SK-N-SH (cell line): Measurements from ENCODE around the gene CDK1. TPM values are rescaled to one million over a fixed set of nuclear protein-coding genes. Genes with fewer than 3 reads are reported as not detected.

Experiments
- CTCF ChIA-PET: fragments of 300-600, 350-600 bp; formaldehyde crosslinking; extraction: SDS; loops from one replicate; lab custom pipeline; 2021; lab: Yijun Ruan, JAX
- POLR2A ChIA-PET: fragments of 350-600 bp; sonication (Branson Sonifier 250); formaldehyde crosslinking; extraction: SDS; loops from one replicate; lab custom pipeline; 2020; ENCODE audit warnings: antibody characterized with exemption, inconsistent platforms; lab: Yijun Ruan, JAX
- DNase-seq: peaks from one replicate; pipeline ENCODE4 v3.0.0; 2012
- H2AFZ ChIP-seq: fragments of 200-600 bp; sonication (generic); 2 replicates; pipeline ENCODE4 v1.8.1; 2016; ENCODE audit warnings: antibody characterized with exemption, mild to moderate bottlenecking, low read depth
- H3F3A ChIP-seq: fragments of 200-600 bp; sonication (generic); replicated peaks from 2 replicates; pipeline ENCODE3; 2016; ENCODE audit warnings: antibody characterized with exemption, mild to moderate bottlenecking; ENCODE audit not compliant: insufficient read depth
- H3K27ac ChIP-seq, 2 experiments: fragments of 200-500 bp in 1 of 2; fragments of 200-600 bp in 1 of 2; sonication (Bioruptor generic) in 1 of 2; sonication (generic), shearing (Covaris generic) in 1 of 2; 2 replicates each; pipeline versions ENCODE4 v1.5.1 to v1.6.1; 2014 to 2016; ENCODE audit warnings: low read depth in 2 of 2, inconsistent platforms in 1 of 2, low read length in 1 of 2, mild to moderate bottlenecking in 1 of 2, mixed read lengths in 1 of 2
- H3K27me3 ChIP-seq: fragments of 200-600 bp; sonication (generic), shearing (Covaris generic); 2 replicates; pipeline ENCODE4 v1.6.1; 2016; ENCODE audit warnings: mixed run types; ENCODE audit not compliant: insufficient read depth
- H3K36me3 ChIP-seq, 2 experiments: fragments of 200-500 bp in 1 of 2; fragments of 200-600 bp in 1 of 2; sonication (Bioruptor generic) in 1 of 2; sonication (generic) in 1 of 2; replicated peaks in 1 of 2; 2 replicates each; pipeline versions ENCODE3 to v1.5.1; 2014 to 2016; ENCODE audit warnings: low read length in 1 of 2, mild to moderate bottlenecking in 1 of 2; ENCODE audit not compliant: insufficient read depth in 2 of 2, control insufficient read depth in 1 of 2
- H3K4me1 ChIP-seq, 2 experiments: fragments of 200-500 bp in 1 of 2; fragments of 200-600 bp in 1 of 2; sonication (Bioruptor generic) in 1 of 2; sonication (generic), shearing (Covaris generic) in 1 of 2; 2 replicates each; pipeline versions ENCODE4 v1.5.1 to v1.6.1; 2014 to 2016; ENCODE audit warnings: low read depth in 1 of 2, low read length in 1 of 2, mixed run types in 1 of 2; ENCODE audit not compliant: insufficient read depth in 2 of 2, control insufficient read depth in 1 of 2
- H3K4me2 ChIP-seq: fragments of 200-600 bp; sonication (generic), shearing (Covaris generic); 2 replicates; pipeline ENCODE4 v1.6.1; 2017; ENCODE audit warnings: mixed run types
- H3K4me3 ChIP-seq, 2 experiments: fragments of 200-500 bp in 1 of 2; fragments of 200-600 bp in 1 of 2; sonication (Bioruptor generic) in 1 of 2; sonication (generic), shearing (Covaris generic) in 1 of 2; 2 replicates each; pipeline versions ENCODE4 v1.5.1 to v1.8.1; 2014 to 2016; ENCODE audit warnings: low read depth in 2 of 2, inconsistent platforms in 1 of 2, low read length in 1 of 2, mild to moderate bottlenecking in 1 of 2, mixed read lengths in 1 of 2, moderate library complexity in 1 of 2
- H3K79me2 ChIP-seq: fragments of 200-600 bp; sonication (generic); 2 replicates; pipeline ENCODE4 v1.8.1; 2017; ENCODE audit warnings: mild to moderate bottlenecking; ENCODE audit not compliant: insufficient read depth
- H3K9ac ChIP-seq: fragments of 200-600 bp; sonication (generic); 2 replicates; pipeline ENCODE4 v1.6.1; 2017; ENCODE audit warnings: mixed run types
- H3K9me2 ChIP-seq: fragments of 200-600 bp; sonication (generic); 2 replicates; pipeline ENCODE4 v1.6.1; 2017; ENCODE audit warnings: mixed run types
- H3K9me3 ChIP-seq: fragments of 200-600 bp; sonication (generic); 2 replicates; pipeline ENCODE4 v1.6.1; 2017; ENCODE audit warnings: mixed run types, mild to moderate bottlenecking, moderate library complexity
- H4K20me1 ChIP-seq: fragments of 200-600 bp; sonication (generic); 2 replicates; pipeline ENCODE4 v1.6.1; 2017; ENCODE audit warnings: mild to moderate bottlenecking, mixed run types; ENCODE audit not compliant: insufficient read depth
- ELF1 ChIP-seq: IDR thresholded peaks from 2 replicates; pipeline ENCODE4 v1.4.0; 2012
- FOXJ3 ChIP-seq: sonication (generic); formaldehyde crosslinking; IDR thresholded peaks from 2 replicates; pipeline ENCODE4 v1.5.1; 2020; ENCODE audit warnings: mild to moderate bottlenecking, missing genetic modification reagents
- GABPA ChIP-seq: IDR thresholded peaks from 2 replicates; pipeline ENCODE4 v1.4.0; 2012; ENCODE audit warnings: low read depth, mild to moderate bottlenecking
- MAX ChIP-seq: IDR thresholded peaks from 2 replicates; pipeline ENCODE4 v1.4.0; 2012; ENCODE audit warnings: low read depth
- MEF2A ChIP-seq: IDR thresholded peaks from 2 replicates; pipeline ENCODE4 v1.4.0; 2012; ENCODE audit warnings: low read depth, borderline replicate concordance
- PBX3 ChIP-seq: IDR thresholded peaks from 2 replicates; pipeline ENCODE4; 2012
- POLR2AphosphoS5 ChIP-seq: IDR thresholded peaks from 2 replicates; pipeline ENCODE4 v1.6.1; 2012; ENCODE audit warnings: low read depth, low read length
- RFX5 ChIP-seq: IDR thresholded peaks from 2 replicates; pipeline ENCODE4 v1.6.1; 2012; ENCODE audit warnings: mild to moderate bottlenecking, improper control_type of control experiment, low read length
- RXRA ChIP-seq: IDR thresholded peaks from 2 replicates; pipeline ENCODE4 v1.4.0; 2012; ENCODE audit warnings: low read depth, mild to moderate bottlenecking, borderline replicate concordance
- SIN3A ChIP-seq: IDR thresholded peaks from 2 replicates; pipeline ENCODE4 v1.6.1; 2012; ENCODE audit warnings: low read depth, mild to moderate bottlenecking, low read length, moderate library complexity, borderline replicate concordance
- SMC3 ChIP-seq: IDR thresholded peaks from 2 replicates; pipeline ENCODE4 v1.6.1; 2012; ENCODE audit warnings: low read depth, low read length, improper control_type of control experiment
- TAF1 ChIP-seq: IDR thresholded peaks from 2 replicates; pipeline ENCODE4 v1.6.1; 2012; ENCODE audit warnings: low read depth, mild to moderate bottlenecking, low read length, moderate library complexity, borderline replicate concordance
- TCF12 ChIP-seq: IDR thresholded peaks from 2 replicates; pipeline ENCODE4 v1.4.0; 2012
- TEAD4 ChIP-seq: IDR thresholded peaks from 2 replicates; pipeline ENCODE4 v1.4.0; 2012; ENCODE audit warnings: mild to moderate bottlenecking, borderline replicate concordance; ENCODE audit not compliant: insufficient read depth
- USF2 ChIP-seq: fragments of 150-350 bp; IDR thresholded peaks from 2 replicates; pipeline ENCODE4 v1.6.1; 2017; ENCODE audit warnings: antibody characterized with exemption, low read length, low read depth, borderline replicate concordance
- YY1 ChIP-seq: IDR thresholded peaks from 2 replicates; pipeline ENCODE4 v1.4.0; 2012; ENCODE audit warnings: low read depth, mild to moderate bottlenecking
- WGBS: methylation state at CpG from one replicate; pipeline ENCODE4 v1.1.6; 2017; ENCODE audit warnings: low lambda C conversion rate; 5-methylcytosine and 5-hydroxymethylcytosine counted together
- polyA plus RNA-seq, 3 experiments: library from polyadenylated mRNA; depleted of rRNA; stranded (reverse); fragments of >200 nt; gene quantifications; 2 replicates each; pipeline ENCODE4 v1.2.3, GENCODE V29; 2012

CDK1 gene
- polyA plus RNA-seq, 1 of the 3 experiments (the other 2 are of a cell fraction), result 20.8 TPM

- DNase-seq, result no peak
- Histone ChIP-seq H3K9ac (no peak overlapping the region), H3K36me3 (no peaks in the 10 kb centered on the region), H3K9me2 (no peaks in the 10 kb centered on the region), H3K27me3 (no peaks in the 10 kb centered on the region), H3F3A (no peaks in the 10 kb centered on the region), H3K79me2 (no peaks in the 10 kb centered on the region), H3K9me3 (no peaks in the 10 kb centered on the region), H2AFZ (0 out of 2 replicates have a peak overlapping the region, but pooled peaks have one; percentile 30), H4K20me1 (no peaks in the 10 kb centered on the region), H3K4me1 (peaks cover 0 to 9% of the 10 kb centered on the region in 2 experiments; a peak in 2 of 4 replicates), H3K4me2 (no peak overlapping the region), H3K4me3 (no peak overlapping the region), H3K27ac (no peak overlapping the region)
- ChIA-PET POLR2A (no interaction called here), CTCF (no interaction called here)
- WGBS, result 78% methylated on average over 4 of the region's 4 CpGs
- no peak for TF ChIP-seq GABPA
- no peak for TF ChIP-seq POLR2AphosphoS5
- TF ChIP-seq RFX5, result no peak
- no peak for TF ChIP-seq PBX3
- no peak for TF ChIP-seq MAX
- TF ChIP-seq SMC3, result no peak
- TF ChIP-seq USF2, result no peak
- no peak for TF ChIP-seq TAF1
- TF ChIP-seq TEAD4, result no peak
- no peak for TF ChIP-seq MEF2A
- TF ChIP-seq YY1, result no peak
- TF ChIP-seq TCF12, result no peak
- TF ChIP-seq FOXJ3 (CRISPR knock-in tag), result no peak
- no peak for TF ChIP-seq SIN3A
- TF ChIP-seq ELF1, result no peak
These were observed 28.6 kb downstream of the CDK1 start for GRCh38 chr10:60806921-60807320.

GRCh38 chr10:60807499-60807898, 29.2 kb downstream of the CDK1 start:
- Histone ChIP-seq H3F3A (no peaks in the 10 kb centered on the region), H3K79me2 (no peaks in the 10 kb centered on the region), H3K27ac (no peak overlapping the region), H2AFZ (no peak overlapping the region), H3K4me3 (no peak overlapping the region), H4K20me1 (no peaks in the 10 kb centered on the region), H3K27me3 (no peaks in the 10 kb centered on the region), H3K9me2 (no peaks in the 10 kb centered on the region), H3K36me3 (no peaks in the 10 kb centered on the region), H3K9me3 (no peaks in the 10 kb centered on the region), H3K4me1 (peaks cover 0 to 9% of the 10 kb centered on the region in 2 experiments; a peak in 2 of 4 replicates), H3K4me2 (no peak overlapping the region), H3K9ac (no peak overlapping the region)
- TF ChIP-seq PBX3, result no peak
- no peak for TF ChIP-seq RXRA
- ChIA-PET CTCF (no interaction called here), POLR2A (no interaction called here)
- WGBS, result 90% methylated on average over 2 of the region's 2 CpGs
- DNase-seq, result no peak
